Stromal cell of bone marrow (primary cell): ENCODE results near the gene ABHD8.
A peak's percentile ranks its signal among the peaks of the same experiment; 100 is the strongest.

ENCODE experiments used
- DNase-seq: peaks from one replicate; pipeline ENCODE4 v3.0.0-alpha.2; 2012; ENCODE audit warnings: low read depth

ABHD8 gene

DNA sequence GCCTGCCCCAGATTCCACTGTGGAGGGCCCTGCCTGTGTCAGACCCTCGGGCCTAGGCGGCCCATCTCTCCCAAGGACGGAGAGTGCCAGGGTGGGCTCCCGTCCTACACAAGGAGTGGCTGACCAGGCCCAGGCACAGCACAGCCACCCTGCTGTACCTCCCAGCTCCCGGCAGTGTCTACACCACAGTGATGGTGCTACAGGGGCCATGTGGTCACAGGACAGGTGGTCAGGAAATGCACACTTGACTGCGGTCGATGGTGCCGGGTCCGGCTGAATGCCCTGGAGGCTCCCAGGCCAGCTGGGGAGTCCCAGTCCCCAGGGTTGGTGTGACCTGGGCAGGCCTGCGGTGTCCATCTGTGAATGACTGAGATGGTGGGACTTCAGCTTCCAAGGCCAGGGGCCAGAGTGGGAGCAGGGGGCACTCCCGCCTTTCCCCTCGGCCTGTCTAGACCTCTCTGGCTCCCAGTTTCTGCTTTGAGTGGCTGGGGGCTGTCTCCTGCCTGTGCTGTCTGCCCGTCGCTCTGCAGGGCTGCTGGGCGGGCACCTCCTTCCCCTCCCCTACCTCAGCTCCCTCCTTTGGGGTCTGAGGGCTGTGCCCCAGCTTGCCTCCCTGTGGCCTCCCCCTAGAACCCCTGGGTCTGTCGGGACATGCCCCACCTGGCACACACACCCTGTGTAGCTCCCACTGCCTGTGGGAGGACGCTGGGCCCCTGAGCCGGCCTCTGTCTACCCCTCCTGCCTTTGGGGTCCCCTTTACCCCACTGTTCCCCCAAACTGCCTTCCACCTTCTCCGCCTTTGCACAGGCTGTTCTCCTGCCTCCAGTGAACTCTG, 18.6 kb upstream of the ABHD8 start:
- no peak for DNase-seq

DNA sequence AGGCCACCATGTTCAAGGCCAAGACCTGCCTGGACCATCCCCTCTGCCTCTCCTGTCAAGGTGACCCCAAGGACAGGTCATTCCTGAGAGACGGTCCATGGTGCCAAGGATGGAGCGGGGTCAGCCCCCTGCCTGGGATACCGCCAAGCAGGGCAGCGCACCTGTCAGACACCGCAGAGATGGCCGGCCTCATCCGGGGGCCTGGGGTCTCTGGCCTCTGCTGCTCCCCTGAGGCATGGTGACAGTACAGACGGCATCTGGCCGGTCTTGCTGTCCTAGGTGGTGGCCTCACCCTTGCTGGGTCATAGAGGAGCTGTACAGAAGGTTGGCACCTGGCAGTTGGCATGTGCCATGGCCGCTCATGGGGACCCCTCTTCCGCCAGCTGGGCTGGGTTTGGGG, 17.2 kb upstream of the ABHD8 start:
- no peak for DNase-seq

DNA sequence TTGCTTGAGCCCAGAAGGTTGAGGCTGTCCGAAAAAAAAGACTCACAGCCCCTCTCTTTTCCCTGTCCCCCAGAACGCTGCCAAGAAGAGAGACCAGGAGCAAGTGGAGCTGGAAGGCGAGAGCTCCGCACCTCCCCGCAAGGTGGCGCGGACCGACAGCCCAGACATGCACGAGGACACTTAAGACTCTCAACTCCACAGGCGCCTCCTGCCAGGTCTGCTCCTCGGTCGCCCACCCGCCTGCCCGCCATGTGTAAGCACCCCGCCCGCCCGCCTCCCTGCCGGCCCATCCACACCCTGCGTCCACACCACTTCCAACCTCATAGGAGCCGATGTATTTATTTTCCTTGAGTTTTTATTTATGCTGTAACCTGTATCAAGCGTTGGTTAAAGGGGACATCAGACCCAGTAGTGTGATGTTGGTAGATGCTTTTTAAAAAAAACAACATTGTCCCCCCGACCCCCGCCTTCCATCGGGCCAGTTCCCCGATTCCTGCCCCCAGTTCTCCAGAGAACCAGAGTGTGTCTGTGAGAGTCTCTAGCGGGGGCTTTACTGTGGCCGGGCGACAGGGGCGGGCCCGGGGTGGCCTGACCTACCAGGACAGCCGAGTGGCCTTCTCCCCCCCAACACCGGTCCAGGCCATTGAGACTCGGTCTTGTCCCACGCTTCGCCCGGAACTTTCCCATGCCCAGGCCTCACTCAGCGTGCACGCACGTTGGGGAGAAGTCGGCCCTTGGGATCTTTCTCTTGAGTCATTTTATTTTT, 16.4 kb upstream of the ABHD8 start:
- no peak for DNase-seq

DNA sequence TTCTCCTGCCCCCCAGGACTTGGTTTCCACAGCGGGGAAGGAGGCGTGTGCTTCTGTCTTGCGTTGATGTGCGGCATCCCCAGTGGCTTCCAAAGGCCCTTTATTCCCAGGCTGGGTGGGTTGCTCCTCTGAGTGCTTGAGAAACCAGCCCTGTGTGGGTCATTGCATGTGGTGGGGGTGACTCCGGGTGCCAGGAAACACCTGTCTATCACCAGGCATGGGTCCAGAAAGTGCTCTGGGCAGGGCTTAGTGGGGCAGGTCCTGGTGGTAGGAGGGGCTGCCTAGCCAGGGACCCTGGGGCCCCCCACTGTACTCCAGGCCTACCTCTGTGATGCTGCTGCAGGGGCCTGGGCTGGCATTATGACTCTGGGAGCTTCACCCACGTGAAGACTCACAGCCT, 15.7 kb upstream of the ABHD8 start:
- DNase-seq: no peak

DNA sequence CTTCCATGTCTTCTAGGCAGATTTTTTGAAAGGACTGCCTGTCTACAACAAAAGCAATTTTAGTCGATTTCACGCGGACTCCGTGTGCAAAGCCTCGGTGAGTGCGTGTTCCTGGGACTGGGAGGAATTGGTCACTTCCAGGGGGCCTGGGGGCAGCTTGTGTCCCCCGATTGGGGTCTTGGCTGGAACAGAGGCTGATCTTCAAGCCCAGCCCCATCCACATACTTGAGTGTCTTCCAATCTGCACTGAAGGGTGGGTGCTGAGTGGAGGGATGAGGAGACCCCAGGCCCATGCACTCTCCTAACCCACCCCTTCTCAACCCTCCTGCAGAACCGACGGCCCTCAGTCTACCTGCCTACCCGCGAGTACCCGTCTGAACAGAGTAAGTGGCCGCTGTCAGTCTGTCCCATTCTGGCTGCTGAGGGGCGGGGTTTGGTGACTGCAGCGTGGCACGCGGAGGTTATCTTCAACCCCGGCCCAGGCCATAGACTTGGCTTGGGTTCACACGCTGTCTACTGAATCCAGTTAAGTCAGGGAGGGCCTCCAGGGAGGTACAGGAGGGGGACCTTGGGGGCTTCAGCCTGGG, 10.9 kb upstream of the ABHD8 start:
- DNase-seq: no peak

DNA sequence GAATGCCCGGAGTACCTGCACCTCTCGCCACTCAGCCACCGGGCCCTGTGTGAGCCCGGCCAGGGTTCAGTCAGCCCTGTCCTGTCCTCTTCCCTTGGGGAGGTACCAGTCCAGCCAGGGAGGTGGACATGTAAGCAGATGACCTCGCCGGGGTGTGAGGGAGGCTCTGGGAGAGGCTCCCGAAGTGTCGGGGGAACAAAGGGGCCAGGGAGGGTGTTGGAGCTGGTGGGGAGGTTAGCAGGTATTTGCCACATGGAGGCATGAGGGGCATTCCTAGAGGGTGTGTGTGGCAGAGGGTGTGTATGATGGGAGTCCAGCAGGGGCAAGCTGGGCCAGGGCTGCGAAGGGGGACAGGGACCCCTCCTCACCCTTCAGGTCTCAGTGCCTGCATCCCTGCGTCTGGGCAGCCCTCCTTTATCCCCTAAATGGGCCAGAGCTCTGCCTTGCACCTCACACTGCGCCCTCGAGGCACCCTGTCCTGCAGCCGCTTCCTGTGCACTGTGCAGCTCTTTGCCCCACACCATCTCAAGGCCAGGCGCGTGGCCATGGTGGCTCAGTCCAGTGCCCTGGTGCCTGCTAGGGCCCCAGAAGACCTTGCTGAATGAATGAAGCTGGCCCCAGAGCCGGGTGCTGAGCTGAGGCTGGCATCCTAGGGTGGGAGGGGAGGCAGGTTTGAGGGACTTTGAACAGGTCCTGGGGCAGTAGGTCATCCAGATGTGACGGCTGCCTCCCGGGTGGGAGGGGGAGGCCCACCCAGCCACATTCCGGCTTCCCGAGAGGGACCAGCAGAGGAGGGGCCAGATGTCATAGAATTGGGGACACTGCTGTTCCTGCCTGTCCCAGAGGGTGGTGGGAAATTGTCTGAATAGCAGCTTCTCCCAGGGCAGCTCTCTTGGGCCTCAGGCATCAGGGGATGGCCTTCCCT, 9.2 kb upstream of the ABHD8 start:
- no peak for DNase-seq

DNA sequence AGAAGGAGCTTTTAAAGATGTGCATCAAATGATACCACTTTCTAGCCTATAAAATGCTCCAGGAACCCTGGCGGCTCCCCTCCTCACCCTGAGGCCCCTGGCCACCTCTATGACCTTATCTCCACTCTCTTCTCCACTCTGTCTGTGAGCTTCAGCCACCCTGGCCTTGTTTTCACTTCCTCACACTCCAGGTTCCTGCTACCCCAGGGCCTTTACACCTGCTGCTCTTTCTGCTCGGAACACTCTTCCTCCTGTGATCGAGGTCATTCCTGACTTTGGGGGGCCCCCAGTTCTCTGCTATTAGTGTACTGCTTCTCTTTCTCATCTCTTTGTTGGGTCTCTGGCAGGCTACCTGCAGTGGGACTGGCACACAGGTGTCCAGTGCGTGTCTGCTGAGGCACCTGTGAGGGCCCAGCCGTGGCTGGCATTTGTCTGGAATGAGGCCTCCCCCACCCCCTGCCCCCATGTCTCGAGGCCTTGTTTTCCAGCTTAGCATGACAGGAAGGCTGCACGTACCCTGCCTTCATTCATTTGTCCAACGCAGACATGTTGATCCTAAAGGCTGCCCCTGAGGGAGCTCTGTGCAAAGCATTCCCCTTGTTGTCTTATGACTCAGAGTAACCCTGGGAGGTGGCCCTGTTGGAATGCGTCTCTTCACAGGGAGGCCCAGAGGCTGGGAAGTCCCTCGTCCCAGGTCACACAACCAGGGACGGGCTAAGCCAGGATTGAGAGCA, 8.4 kb upstream of the ABHD8 start:
- DNase-seq: no peak

DNA sequence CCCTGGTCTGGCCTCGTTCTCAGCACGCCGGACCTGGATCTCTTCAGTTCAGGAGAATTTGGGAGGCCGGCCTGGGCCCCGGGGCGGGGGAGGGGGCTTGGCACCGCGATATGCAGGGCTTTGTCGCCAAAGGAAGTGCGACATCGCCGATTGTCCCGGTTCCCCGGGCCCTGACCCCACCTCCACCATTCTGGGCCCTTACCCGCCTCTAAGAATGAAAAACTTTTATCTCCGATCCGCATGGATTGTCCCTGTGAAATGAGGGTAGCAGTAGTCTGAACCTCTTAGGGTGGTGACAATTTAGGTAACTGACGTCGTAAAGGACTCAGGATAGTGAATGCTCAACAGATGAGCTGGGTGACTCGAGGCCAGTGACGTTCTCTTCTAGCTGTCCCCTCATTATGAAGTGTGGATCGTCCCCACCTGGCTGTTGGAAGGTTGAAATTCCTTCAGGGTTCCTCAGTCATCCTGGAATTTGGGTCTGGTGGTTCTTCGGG, 6.8 kb upstream of the ABHD8 start:
- no peak for DNase-seq

DNA sequence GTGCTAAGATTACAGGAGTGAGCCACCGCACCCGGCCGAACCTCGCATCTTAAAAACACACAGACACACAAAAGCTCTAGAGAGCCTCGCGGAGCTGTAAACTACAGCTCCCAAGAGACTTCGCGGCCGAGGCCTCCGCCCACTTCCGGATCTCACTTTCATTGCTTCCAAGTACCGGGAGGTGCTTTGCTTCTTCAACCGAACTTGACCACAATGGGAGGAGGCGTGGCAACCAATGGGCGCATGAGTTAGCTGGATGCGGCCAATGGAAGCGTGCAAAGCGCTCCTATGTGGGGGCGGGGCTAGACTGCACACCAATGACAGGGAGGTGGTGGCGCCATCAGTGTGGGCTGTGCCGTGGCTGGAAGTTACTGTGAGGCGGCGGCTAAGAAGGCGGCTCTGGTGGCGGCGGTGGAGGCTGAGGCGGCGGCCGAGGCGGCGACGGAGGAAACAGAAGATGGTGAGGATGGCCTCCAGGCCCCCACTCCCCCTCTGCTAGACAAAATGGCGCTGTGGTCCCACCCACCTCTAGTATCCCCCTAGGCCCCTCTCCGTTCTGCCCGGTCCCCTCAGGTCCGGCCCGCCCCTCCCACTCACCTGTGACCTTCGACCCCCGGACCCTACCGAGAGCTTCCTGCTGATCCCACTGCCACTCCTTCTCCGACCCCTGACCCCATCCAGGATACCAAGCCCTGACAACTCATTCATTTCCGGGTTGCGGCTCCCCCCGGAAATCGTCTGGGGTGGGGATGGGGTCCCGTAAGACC, 6.2 kb upstream of the ABHD8 start, which contains the start of gene DDA1:
Gene DDA1 (plus strand): TSS at position 366 of the 767 bp plus-strand sequence. CDS start 92 bp downstream, at position 458.
- DNase-seq: peak; percentile 100

DNA sequence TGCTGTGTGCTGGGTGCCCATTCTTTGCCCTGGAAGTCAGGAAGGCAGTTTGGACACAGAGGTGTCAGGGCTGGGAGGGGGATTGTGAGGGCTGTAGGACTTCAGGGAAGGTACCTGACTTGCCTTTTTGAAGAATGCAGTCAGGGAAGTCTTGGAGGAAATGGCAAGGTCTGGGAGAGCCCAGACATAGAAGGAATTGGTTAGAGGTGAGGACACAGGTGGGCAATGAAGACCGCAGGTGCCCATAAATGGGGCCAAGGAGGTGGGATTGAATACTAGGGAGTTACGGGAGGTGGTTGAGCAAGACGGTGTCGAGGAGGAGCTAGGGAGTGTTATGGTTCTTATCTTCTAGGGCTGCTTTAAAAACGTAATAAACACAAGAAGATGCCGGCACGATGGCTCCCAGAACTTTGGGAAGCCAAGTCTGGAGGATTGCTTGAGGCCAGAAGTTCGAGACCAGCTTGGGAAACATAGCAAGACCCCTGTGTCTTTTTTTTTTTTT, 4.7 kb upstream of the ABHD8 start:
- DNase-seq: no peak

DNA sequence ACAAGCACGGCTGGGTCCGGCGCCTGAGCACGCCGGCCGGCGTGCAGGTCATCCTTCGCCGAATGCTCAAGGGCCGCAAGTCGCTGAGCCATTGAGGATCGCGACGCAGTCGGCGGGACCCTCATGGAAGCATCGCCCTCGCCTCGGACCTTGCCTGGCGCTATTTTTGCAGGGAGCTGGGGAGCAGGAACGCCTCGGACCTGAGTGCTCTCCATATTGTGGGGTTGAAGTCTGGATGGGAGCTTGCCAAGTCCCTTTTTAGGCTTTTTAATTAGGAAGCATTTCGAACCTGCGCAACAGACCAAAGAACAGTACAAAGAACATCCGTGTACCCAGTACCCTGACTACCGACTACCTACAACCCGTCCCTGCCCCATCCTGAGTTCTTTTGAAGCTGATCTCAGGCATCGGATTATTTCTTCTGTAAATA, 3.1 kb upstream of the ABHD8 start:
- DNase-seq: no peak

DNA sequence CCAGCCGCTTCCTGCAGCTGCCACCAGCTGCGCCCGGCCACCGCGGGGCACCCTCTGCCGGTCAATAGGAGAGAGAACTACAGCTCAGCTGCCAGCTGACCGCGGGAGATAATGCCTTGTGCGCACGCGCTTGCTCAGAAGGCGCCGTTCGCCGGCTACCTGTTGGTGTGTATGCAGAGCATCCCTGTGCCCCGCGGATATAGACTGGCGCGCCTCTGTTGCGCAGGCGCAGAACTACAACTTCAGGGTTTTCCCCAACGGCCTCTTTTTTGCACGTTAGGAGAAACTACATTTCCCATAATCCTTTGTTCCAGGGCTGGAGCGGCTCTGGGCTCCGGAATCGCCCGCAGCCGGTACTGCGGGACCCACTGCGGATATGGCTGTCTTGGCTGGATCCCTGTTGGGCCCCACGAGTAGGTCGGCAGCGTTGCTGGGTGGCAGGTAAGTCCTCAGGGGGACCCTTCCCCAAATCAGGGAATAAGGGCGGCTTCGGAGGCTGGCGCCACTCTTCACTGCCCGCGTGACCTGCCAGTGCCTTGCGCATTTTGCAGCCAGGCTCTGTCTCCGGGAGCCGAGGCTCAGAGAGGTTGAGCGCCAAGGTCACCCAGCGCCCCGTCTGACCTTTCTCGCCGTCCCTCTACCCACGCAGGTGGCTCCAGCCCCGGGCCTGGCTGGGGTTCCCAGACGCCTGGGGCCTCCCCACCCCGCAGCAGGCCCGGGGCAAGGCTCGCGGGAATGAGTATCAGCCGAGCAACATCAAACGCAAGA, 2.5 kb upstream of the ABHD8 start, which contains the start of gene MRPL34:
Gene MRPL34 (plus strand): TSS at position 356 of the 768 bp plus-strand sequence. CDS start 21 bp downstream, at position 377.
- peak; percentile 94 for DNase-seq

DNA sequence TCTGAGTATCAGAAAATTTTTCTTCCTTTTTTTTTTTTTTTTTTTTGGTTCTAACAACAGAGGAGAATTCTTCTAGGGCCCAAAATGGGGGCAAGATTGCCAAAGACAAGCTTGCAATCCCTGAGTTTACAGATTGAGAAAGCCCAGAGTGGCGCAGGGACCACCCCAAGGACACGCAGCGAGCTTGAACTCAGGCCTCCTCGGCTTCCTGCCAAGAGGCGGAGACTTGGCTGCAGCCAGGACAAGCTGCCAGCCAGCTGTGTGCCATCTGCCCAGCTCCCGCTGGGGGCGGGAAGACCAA, 1.9 kb upstream of the ABHD8 start:
- no peak for DNase-seq

DNA sequence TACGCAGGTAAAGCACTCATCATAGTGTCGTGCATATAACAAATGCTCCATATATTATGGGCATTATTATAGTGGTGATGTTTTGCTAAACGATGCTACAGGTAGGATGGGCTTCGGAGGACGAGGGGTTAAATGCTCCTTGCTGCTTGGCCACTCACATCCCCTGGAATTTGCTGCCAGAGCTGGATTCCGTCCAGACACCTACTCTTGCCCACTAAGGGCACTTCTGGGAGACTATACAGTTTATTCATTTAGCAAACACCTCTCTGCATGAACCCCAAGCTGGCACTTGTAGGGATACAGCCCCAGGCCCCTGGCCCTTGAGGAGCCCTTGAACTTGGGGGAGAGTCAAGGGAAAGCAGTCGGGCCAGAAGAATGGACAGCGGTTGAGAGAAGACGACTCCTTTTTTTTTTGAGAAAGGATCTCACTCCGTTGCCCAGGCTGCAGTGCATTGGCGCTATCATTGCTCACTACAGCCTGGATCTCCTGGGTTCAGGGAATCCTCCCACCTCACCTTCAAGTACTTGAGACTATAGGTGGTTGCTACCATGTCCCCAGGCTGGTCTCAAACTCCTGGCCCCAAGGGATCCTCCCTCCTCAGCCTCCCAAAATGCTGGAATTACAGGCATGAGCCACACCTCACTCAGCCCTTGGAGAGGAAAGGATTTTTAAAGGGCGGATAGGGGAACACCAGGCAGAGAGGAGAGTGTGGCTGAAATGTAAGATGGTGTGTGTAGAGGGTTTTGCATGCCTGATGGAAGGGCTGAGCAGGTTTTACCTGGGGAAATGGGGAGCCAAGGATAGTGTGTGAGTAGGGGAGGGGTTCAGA, 1.4 kb upstream of the ABHD8 start:
- DNase-seq: no peak

DNA sequence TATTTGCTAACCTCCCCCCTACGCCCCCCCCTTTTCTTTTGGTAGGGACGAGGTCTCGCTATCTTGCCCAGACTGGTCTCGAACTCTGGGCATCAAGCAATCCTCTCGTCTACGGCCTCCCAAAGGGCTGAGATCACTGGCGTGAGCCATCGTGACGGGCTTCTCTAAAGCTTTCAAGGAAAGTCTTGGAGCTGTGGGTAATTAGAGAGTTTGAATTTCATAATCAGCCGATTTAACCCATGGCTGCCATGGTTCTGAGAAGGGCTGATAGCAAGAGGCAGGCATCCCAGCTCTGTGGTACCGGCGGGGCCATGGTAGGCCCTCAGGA, 679 bp upstream of the ABHD8 start:
- DNase-seq: no peak

DNA sequence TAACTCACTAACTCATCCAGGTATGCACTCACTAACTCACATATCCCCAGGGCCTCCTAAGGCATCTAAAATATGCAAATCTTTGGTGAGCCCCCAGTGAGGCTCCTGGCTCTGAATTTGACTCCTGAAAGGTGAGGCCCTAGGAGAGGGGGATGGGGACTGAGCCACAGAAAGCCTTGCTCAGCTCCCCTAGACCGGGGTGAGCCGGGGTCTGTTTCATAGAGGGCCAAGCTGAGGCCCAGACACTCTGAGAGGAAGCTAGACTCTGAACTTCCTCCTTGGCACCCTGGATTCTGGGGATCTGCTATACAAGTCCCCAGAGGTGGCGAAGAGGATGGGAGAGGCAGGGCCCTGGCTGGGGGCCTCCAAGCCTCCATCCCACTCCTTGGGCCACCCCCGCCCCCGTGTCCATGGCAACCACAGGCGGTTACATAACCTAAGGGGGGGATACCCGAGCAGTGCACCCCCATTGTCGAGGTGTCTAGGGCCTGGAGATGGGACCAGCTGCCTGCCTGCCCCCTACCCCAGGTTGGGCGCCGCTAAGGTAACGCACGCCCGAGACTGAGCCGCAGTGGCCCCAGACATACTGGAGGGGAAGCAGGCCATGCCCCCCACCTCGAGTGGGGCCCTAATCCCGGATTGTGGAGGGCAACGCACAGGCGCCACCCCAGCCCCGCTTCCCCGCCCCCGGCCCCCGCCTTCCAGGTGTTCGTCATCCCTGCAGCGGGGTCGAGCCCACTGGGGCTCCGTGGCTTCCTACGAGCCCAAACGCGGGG, 646 bp downstream of the ABHD8 start:
- DNase-seq: no peak

DNA sequence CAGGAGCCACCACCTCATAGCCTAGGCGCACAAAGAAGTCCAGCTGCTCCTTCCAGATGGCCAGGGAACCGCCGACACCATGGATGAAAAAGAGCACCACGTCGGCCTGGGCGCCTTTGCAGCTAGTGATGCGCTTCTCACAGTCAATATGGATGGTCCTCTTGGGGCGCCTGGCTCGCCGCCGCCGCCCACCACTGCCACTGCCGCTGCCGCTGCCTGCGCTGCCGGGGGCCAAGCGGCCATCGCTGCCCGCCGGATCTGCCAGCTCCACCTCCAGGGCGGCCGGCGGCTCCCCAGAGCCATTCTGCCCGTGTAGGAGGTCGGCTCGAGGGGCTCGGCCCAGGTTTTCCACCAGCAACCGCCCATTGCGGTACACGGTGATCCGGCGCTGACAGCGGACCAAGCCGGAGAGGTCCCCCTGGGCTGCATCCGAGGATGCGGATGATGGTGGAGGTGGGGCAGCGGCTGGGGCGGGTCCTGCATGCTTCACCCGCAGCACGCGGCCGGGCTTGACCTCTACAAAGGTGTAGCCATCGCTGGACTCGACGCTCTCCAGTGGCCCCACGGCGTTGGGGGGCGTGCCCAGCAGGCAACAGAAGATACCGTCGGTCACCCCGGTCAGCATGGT, 2.1 kb downstream of the ABHD8 start:
- DNase-seq: no peak
